Osteoblast (primary cell): ENCODE results near the gene CCND2. TPM values are rescaled to one million over a fixed set of nuclear protein-coding genes. Genes with fewer than 3 reads are reported as not detected.

ENCODE experiments used
- DNase-seq: peaks from one replicate; pipeline ENCODE4 v3.0.0; 2011; ENCODE audit warnings: low spot score, mixed read lengths; ENCODE audit not compliant: insufficient read length; ENCODE audit errors: missing footprints
- H2AFZ ChIP-seq: 2 replicates; pipeline ENCODE4 v1.6.0; 2011; ENCODE audit warnings: mild to moderate bottlenecking, low read length
- H3K27ac ChIP-seq: 2 replicates; pipeline ENCODE4 v1.5.1; 2011; ENCODE audit warnings: mild to moderate bottlenecking, low read depth, low read length, moderate library complexity
- H3K27me3 ChIP-seq: 2 replicates; pipeline ENCODE4 v1.6.0; 2012; ENCODE audit warnings: mild to moderate bottlenecking, control low read depth, inconsistent platforms, low read length, moderate library complexity; ENCODE audit not compliant: insufficient read depth
- H3K36me3 ChIP-seq: 2 replicates; pipeline ENCODE4 v1.5.1; 2011; ENCODE audit warnings: mild to moderate bottlenecking, low read length, control low read depth, moderate library complexity; ENCODE audit not compliant: insufficient read depth
- H3K4me1 ChIP-seq: 2 replicates; pipeline ENCODE4 v1.5.1; 2011; ENCODE audit warnings: mild to moderate bottlenecking, low read length, control low read depth, moderate library complexity; ENCODE audit not compliant: insufficient read depth
- H3K4me2 ChIP-seq: 2 replicates; pipeline ENCODE4 v1.6.0; 2011; ENCODE audit warnings: mild to moderate bottlenecking, low read length; ENCODE audit not compliant: insufficient read depth
- H3K4me3 ChIP-seq: fragments of 200-600 bp; sonication (generic); 3 replicates; pipeline ENCODE4 v1.5.1; 2012; ENCODE audit warnings: mild to moderate bottlenecking, low read length, inconsistent platforms; ENCODE audit not compliant: insufficient read depth
- H3K79me2 ChIP-seq: 2 replicates; pipeline ENCODE4 v1.6.0; 2012; ENCODE audit warnings: mild to moderate bottlenecking, low read length, control low read depth, inconsistent platforms; ENCODE audit not compliant: insufficient read depth
- H3K9me3 ChIP-seq: 2 replicates; pipeline ENCODE4 v1.5.1; 2011; ENCODE audit warnings: low read depth, low read length, control low read depth
- H4K20me1 ChIP-seq: 2 replicates; pipeline ENCODE4 v1.6.0; 2012; ENCODE audit warnings: mild to moderate bottlenecking, low read length, control low read depth; ENCODE audit not compliant: insufficient read depth
- total RNA-seq: library from RNA; depleted of rRNA; stranded (reverse); fragments of >200 nt; gene quantifications from 2 replicates; pipeline ENCODE4 v1.2.3, GENCODE V29; 2012
- TF ChIP-seq, protein P1 (sequence below): IDR thresholded peaks from 2 replicates; pipeline ENCODE4 v1.5.1; 2011; ENCODE audit warnings: mild to moderate bottlenecking, low read depth, low read length, moderate library complexity; ENCODE audit errors: extremely low read depth

Gene CCND2
- total RNA-seq, 1 donor: 2.5 TPM

DNA sequence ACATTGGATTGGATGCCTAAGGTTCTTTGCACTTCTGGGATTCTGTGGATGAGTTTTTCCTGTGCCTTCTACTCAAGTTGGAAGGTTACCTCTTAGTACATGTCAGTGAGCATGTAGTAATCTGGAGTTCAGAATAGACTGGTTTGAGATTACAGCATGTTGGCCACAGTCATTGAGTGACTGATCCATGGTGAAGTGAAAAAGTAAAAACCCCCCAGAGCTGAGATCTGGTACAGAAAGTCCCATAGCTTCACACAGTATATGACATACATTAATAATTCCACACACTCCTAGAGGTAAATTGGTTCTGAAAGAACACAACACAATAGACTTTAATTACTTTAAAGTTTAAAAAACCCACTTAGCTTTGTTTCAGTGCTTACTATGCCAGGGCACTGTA lies 11.9 kb upstream of the CCND2 start:
- no peak for DNase-seq
- Histone ChIP-seq H3K27me3 (peaks cover 40% of the 10 kb centered on the region), H4K20me1 (no peaks in the 10 kb centered on the region), H3K4me3 (no peak overlapping the region), H3K27ac (no peak overlapping the region), H3K9me3 (no peaks in the 10 kb centered on the region), H3K36me3 (no peaks in the 10 kb centered on the region), H3K4me1 (no peaks in the 10 kb centered on the region), H2AFZ (no peak overlapping the region), H3K4me2 (no peak overlapping the region), H3K79me2 (no peaks in the 10 kb centered on the region)
- TF ChIP-seq, protein P1, sequence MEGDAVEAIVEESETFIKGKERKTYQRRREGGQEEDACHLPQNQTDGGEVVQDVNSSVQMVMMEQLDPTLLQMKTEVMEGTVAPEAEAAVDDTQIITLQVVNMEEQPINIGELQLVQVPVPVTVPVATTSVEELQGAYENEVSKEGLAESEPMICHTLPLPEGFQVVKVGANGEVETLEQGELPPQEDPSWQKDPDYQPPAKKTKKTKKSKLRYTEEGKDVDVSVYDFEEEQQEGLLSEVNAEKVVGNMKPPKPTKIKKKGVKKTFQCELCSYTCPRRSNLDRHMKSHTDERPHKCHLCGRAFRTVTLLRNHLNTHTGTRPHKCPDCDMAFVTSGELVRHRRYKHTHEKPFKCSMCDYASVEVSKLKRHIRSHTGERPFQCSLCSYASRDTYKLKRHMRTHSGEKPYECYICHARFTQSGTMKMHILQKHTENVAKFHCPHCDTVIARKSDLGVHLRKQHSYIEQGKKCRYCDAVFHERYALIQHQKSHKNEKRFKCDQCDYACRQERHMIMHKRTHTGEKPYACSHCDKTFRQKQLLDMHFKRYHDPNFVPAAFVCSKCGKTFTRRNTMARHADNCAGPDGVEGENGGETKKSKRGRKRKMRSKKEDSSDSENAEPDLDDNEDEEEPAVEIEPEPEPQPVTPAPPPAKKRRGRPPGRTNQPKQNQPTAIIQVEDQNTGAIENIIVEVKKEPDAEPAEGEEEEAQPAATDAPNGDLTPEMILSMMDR: no peak

DNA sequence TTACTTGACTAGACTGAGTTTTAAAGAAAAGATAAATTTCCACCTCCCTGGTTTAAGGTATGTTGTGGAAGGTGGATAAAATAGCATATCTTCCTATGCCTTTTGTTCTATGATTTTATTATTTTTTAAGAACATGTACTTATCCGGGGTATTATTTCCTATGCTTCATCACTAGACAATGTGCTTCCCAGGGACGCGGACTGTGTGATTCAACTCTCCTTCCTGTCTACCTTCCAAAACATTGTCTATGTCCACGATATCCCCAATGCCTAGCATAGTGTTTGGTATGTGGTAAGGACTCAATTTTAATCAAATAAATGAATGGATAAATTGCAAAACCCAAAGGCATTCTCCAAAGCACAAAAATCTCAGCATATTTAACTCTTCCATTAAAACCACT lies 8.3 kb upstream of the CCND2 start:
- peaks cover 75% of the 10 kb centered on the region for H3K27me3 ChIP-seq
- no peak for DNase-seq
- H3K9me3 ChIP-seq: no peaks in the 10 kb centered on the region
- no peak overlapping the region for H3K27ac ChIP-seq
- H3K4me3 ChIP-seq: no peak overlapping the region
- no peaks in the 10 kb centered on the region for H3K4me1 ChIP-seq
- H3K4me2 ChIP-seq: no peak overlapping the region
- H2AFZ ChIP-seq: no peak overlapping the region
- no peaks in the 10 kb centered on the region for H3K79me2 ChIP-seq
- no peaks in the 10 kb centered on the region for H4K20me1 ChIP-seq
- TF ChIP-seq, protein P1: no peak
- no peaks in the 10 kb centered on the region for H3K36me3 ChIP-seq

DNA sequence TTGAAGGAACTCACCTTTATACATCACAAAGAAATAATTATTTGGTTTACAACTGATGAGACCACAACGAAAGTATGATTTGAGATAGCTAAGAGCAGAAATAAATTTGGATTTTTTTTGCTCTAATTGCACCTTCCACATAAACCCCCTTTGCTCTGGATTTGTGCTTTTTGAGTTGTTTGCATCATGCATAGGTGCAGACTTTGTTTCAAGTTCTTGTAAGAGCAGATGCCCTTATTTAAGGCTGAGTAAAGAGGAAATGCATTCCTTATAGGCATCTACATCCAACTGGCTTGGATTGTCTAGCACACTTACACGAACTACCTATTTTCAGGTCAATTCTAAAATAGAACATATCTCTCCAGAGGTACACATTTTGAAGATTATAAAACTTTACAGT lies 6.6 kb upstream of the CCND2 start:
- Histone ChIP-seq H3K9me3 (no peaks in the 10 kb centered on the region), H3K4me2 (no peak overlapping the region), H3K4me3 (no peak overlapping the region), H3K79me2 (no peaks in the 10 kb centered on the region), H4K20me1 (no peaks in the 10 kb centered on the region), H3K36me3 (no peaks in the 10 kb centered on the region), H3K27me3 (peaks cover 84% of the 10 kb centered on the region), H3K27ac (no peak overlapping the region), H2AFZ (no peak overlapping the region), H3K4me1 (no peaks in the 10 kb centered on the region)
- DNase-seq: no peak
- TF ChIP-seq, protein P1: no peak

DNA sequence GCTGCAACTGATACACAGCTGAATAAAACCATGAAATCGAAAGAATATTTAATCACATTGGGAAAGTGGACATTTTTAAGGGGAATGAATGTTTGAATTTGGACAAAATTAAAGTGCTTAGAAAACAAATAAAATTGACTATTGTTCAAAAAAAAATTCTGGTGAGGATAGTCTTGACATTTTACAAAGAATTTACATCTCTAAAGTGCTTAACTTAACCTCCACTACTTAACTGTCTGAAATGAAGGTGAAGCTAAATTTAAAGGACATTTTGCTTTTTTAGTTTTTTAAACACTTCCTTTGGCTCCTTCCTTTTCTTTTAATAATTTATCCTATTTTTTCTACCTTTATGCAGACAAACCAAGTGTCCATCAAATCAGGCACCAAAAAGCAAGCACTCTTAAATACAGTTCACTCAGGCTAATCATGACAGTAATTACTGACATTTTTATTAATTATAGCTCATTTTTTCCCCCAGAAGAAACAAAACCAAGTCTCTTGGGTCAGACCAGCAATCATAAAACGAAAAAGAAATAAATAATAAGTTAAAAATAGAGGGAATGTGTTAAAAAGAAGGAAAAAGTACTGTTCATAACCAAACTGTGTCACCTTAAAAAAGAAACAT lies 5.7 kb upstream of the CCND2 start:
- Histone ChIP-seq H3K79me2 (no peaks in the 10 kb centered on the region), H3K4me2 (no peak overlapping the region), H4K20me1 (no peaks in the 10 kb centered on the region), H3K27me3 (peaks cover 88% of the 10 kb centered on the region), H2AFZ (no peak overlapping the region), H3K4me1 (no peaks in the 10 kb centered on the region), H3K4me3 (no peak overlapping the region), H3K36me3 (no peaks in the 10 kb centered on the region), H3K27ac (no peak overlapping the region), H3K9me3 (no peaks in the 10 kb centered on the region)
- DNase-seq: no peak
- TF ChIP-seq, protein P1: no peak
